Kidney (tissue), 14 donors: ENCODE data around the gene EPDR1. TPM values are rescaled to one million over a fixed set of nuclear protein-coding genes. Genes with fewer than 3 reads are reported as not detected.

ENCODE experiments used
- DNase-seq, 5 donors: peaks; one replicate each; pipeline ENCODE4 v3.0.0-alpha.2; 2013 to 2020
- FAIRE-seq: peaks from 2 replicates; lab custom pipeline; 2012; peaks lifted over from hg19 to GRCh38; lab: Jason Lieb, UNC
- H3K27ac ChIP-seq, 2 donors: one replicate each; pipeline ENCODE4 v1.7.0; 2013; ENCODE audit warnings: low read depth in 2 of 2, low read length in 2 of 2, inconsistent platforms in 1 of 2
- H3K27me3 ChIP-seq: one replicate; pipeline ENCODE4 v1.7.1; 2013; ENCODE audit warnings: low read length, inconsistent platforms; ENCODE audit not compliant: control insufficient read depth, insufficient read depth
- H3K36me3 ChIP-seq, 3 donors: one replicate each; pipeline versions ENCODE4 v1.7.0 to v1.7.1; 2013; ENCODE audit warnings: low read length in 3 of 3, control low read depth in 1 of 3, inconsistent platforms in 1 of 3; ENCODE audit not compliant: insufficient read depth in 3 of 3, control insufficient read depth in 2 of 3
- H3K4me1 ChIP-seq, 3 donors: one replicate each; pipeline versions ENCODE4 v1.7.0 to v1.7.1; 2013; ENCODE audit warnings: low read length in 3 of 3, inconsistent platforms in 1 of 3, low read depth in 1 of 3; ENCODE audit not compliant: control insufficient read depth in 2 of 3, insufficient read depth in 2 of 3
- H3K4me3 ChIP-seq, 3 donors: one replicate each; pipeline versions ENCODE4 v1.7.0 to v1.8.1; 2013; ENCODE audit warnings: low read length in 3 of 3, control low read depth in 1 of 3, inconsistent platforms in 1 of 3
- H3K9ac ChIP-seq, 3 donors: one replicate each; pipeline versions ENCODE4 v1.7.0 to v1.7.1; 2013; ENCODE audit warnings: low read length in 3 of 3, control low read depth in 1 of 3, inconsistent platforms in 1 of 3
- H3K9me3 ChIP-seq, 3 donors: one replicate each; pipeline versions ENCODE4 v1.7.0 to v1.7.1; 2013; ENCODE audit warnings: low read length in 3 of 3, control low read depth in 1 of 3, inconsistent platforms in 1 of 3; ENCODE audit not compliant: control insufficient read depth in 2 of 3, insufficient read depth in 1 of 3
- intact Hi-C: fragments of 100-400 bp; cut with DNase I; formaldehyde crosslinking; loops from one replicate; pipeline ENCODE4 v1.11.1; 2022
- polyA plus RNA-seq: library from polyadenylated mRNA; stranded (reverse); fragments of 350-450 nt; fragmentation: Illumina TruSeq; extraction: RNeasy Lipid Tissue Mini Kit (QIAGEN cat#74804); gene quantifications from one replicate; pipeline ENCODE4 v1.2.3, GENCODE V29; 2014; ENCODE audit warnings: low read depth, low replicate concordance; ENCODE audit not compliant: insufficient read depth
- total RNA-seq: library from RNA; stranded (reverse); fragmentation: NEBNext Ultra II Directional; extraction: Animal tissue kit (Norgen Biotek cat#: 25700); gene quantifications from one replicate; pipeline ENCODE4 v1.2.1, GENCODE V29; 2021
- TF ChIP-seq, protein P1 (sequence below): IDR thresholded peaks from 3 replicates; pipeline ENCODE4 v1.5.1; 2012; ENCODE audit warnings: mild to moderate bottlenecking, moderate library complexity, borderline replicate concordance; ENCODE audit not compliant: insufficient read depth; ENCODE audit errors: extremely low read depth
- donor health status: control.
- donor health status: control.
- donor health status: control.
- donor health status: control.
- donor health status: control.
- donor health status: DM: yes; HTN: yes; CAD: no.
- donor health status: Normal renal cell carcinoma (clear cell type).

EPDR1 gene
- total and polyA plus RNA-seq, 2 donors from 2014 or later: 17.0 to 25.2 TPM

DNA sequence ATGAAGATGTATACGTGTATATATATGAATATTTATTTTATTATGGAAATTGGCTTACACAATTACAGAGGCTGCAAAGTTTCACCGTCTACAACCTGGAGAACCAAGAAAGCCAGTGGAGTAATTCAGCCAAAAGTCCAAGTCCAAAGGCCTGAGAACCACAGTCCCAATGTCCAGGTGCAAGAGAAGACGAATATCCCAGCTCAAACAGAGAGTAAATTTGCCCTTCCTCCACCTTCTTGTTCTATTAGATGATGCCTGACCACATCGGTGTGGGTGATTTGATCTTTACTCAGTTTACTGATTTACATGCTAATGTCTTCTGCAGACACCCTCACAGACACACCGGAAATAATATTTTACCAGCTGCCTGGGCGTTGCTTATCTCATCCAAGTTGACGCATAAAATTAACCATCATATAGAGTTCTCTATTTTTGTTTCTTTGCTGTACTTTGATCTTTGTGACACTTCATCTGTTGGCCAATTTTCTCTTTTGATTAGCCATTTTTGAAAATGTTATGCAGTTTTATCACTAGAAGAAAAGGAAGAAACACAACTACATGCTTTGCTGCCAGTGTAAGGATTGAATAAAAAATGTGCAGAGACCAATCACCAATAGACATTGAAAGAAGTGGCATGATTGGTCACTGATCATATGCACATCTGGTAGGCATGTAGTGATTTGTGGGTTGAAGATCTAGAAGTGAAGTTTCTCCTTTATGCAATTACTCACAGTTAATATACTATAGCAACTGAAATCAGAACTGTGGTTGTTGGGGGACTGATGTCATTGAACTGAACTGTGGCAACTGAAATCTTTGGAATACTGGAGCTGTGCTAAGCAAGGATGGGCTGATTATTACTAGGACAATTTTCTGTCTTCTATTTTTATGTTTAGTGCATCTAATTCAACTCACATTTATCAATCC is 68.5 kb downstream of the EPDR1 start:
- no peaks in the 10 kb centered on the region for H3K36me3 ChIP-seq
- no peaks in the 10 kb centered on the region for H3K27me3 ChIP-seq
- H3K4me1 ChIP-seq: no peaks in the 10 kb centered on the region
- intact Hi-C loops: no loop called here
- no peak overlapping the region for H3K4me3 ChIP-seq
- DNase-seq (no peak), FAIRE-seq (no peak)
- H3K9me3 ChIP-seq: peaks cover 0 to 4% (median 0%) of the 10 kb centered on the region in 3 donors
- no peak overlapping the region for H3K27ac ChIP-seq
- TF ChIP-seq, protein P1, sequence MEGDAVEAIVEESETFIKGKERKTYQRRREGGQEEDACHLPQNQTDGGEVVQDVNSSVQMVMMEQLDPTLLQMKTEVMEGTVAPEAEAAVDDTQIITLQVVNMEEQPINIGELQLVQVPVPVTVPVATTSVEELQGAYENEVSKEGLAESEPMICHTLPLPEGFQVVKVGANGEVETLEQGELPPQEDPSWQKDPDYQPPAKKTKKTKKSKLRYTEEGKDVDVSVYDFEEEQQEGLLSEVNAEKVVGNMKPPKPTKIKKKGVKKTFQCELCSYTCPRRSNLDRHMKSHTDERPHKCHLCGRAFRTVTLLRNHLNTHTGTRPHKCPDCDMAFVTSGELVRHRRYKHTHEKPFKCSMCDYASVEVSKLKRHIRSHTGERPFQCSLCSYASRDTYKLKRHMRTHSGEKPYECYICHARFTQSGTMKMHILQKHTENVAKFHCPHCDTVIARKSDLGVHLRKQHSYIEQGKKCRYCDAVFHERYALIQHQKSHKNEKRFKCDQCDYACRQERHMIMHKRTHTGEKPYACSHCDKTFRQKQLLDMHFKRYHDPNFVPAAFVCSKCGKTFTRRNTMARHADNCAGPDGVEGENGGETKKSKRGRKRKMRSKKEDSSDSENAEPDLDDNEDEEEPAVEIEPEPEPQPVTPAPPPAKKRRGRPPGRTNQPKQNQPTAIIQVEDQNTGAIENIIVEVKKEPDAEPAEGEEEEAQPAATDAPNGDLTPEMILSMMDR: no peak
- no peak overlapping the region for H3K9ac ChIP-seq

DNA sequence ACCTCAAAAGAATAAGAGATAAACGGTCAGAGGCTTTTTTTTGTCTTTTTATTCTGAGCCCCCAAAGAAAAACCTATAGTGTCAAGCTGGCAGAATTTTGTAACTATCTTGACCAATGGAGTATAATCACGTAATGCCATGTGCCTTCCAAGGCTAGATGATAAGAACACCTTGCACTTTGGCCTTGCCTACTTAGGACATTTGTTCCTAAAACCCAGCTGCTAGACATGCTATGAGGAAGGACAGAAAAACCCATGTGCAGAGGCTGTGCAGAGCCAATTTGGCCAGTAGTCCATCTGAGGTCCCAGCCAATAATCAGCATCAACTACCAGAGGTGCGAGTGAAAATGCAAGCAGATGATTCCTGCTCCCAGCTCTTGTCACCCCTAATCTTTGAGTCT is 69.9 kb downstream of the EPDR1 start:
- Histone ChIP-seq H3K27me3 (no peaks in the 10 kb centered on the region), H3K9ac (no peak overlapping the region), H3K4me1 (no peaks in the 10 kb centered on the region), H3K27ac (no peak overlapping the region), H3K36me3 (no peaks in the 10 kb centered on the region), H3K4me3 (no peak overlapping the region), H3K9me3 (peaks cover 0 to 4% (median 0%) of the 10 kb centered on the region in 3 donors)
- TF ChIP-seq, protein P1: no peak
- FAIRE-seq (no peak), DNase-seq (no peak)
- intact Hi-C loops: no loop called here

DNA sequence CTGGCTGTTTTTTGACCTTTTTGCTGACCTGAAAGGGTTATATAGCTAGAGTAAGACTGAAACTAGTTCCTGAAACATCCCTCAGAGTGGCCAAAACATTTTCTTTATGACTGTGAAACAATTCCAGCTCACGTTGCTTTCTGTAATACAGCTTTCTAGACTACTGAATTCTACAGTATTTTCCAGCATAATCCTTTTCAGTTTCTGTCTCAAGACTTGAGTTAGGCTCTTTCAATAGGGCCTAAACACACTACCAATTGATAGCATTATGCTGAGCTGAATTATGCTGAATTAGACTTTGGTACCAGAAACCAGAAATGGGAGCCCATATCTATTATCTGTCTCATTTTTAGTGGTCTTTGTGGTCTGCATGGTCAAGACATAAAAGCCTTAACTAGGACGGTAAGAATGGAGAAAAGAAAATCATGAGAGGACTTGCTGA is 72.6 kb downstream of the EPDR1 start:
- H3K4me1 ChIP-seq: no peaks in the 10 kb centered on the region
- H3K9ac ChIP-seq: no peak overlapping the region
- H3K27me3 ChIP-seq: no peaks in the 10 kb centered on the region
- intact Hi-C loops: no loop called here
- TF ChIP-seq, protein P1: no peak
- H3K9me3 ChIP-seq: peaks cover 0 to 4% (median 0%) of the 10 kb centered on the region in 3 donors
- no peaks in the 10 kb centered on the region for H3K36me3 ChIP-seq
- FAIRE-seq (no peak), DNase-seq (no peak)
- no peak overlapping the region for H3K4me3 ChIP-seq
- H3K27ac ChIP-seq: no peak overlapping the region
